IPS-NIHi11 (cell line): ENCODE measurements around the gene DGKD.

Experiments
- DNase-seq: peaks from one replicate; pipeline ENCODE4 v3.0.0; 2012; ENCODE audit warnings: mixed read lengths, low spot score

Gene DGKD

GRCh38 chr2:233460726-233461441 is 106.6 kb downstream of the DGKD start:
- no peak for DNase-seq

DNA sequence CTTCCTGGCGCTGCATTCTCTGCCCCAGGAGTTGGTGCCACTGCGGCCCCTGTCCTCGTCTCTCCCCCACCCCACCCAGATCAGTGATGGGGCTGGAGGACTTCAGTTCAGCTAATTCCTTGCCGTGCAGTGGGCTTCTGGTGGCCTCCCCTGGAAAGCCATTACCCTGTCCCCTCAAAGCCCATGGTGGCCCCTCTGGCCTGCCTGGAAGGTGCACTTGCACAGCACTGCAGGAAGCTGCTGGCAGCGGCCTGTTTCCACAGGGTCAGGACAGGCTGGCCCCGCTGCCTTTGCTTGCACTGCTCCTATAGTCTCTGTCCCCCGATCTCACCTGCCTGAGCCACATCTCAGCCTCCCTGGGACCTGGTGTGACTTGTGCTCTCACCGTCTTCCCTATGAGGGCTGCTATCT is 107.2 kb downstream of the DGKD start:
- no peak for DNase-seq

DNA sequence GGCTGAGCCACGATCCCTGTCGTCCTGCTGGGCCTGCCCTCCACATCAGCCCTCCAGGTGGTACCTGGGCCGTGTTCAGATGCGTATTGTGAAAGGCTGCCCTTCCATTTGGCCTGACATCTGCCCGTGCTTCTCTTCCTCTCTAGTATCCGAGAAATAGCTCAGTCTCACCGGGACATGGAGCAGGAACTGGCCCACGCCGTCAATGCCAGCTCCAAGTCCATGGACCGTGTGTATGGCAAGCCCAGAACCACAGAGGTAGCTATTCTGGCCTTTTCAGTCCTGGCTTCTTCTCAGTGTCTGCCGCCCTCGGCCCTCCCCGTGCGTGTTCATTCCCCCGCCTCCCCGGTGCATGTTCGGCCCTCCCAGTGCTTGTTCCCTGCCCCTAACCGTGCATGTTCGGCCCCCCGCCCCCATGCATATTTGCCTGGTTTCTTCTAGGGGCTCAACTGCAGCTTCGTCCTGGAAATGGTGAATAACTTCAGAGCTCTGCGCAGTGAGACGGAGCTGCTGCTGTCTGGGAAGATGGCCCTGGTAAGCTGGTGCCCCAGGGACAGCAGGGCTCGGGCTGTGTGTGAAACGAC is 108.0 kb downstream of the DGKD start:
- no peak for DNase-seq

DNA sequence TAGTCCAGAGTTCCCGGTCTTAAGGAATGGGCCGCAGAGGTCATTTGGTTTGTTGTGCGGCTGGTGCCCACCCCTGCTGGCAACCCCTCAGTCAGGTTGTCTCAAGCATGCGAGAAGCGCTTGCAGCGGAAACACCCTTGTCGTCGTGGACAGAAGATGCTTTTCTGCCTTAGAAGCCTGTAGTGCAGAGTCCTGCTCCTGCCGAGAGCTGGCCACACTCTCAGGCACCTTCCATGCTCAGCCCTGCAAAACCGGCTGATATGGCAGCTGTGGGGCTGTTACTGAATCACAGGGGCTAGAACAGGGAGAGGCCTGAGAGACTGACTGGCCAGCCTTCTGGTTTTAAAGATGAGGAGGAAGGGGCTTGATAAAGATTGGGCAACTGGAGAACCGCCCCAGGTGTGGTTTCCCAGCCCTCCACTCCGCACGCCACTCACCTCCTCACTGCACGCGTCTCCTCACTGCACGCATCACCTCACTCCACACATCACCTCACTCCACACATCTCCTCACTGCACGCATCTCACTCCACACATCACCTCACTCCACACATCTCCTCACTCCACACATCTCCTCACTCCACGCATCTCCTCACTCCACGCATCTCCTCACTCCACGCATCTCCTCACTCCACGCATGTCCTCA is 108.7 kb downstream of the DGKD start:
- DNase-seq, result no peak

DNA sequence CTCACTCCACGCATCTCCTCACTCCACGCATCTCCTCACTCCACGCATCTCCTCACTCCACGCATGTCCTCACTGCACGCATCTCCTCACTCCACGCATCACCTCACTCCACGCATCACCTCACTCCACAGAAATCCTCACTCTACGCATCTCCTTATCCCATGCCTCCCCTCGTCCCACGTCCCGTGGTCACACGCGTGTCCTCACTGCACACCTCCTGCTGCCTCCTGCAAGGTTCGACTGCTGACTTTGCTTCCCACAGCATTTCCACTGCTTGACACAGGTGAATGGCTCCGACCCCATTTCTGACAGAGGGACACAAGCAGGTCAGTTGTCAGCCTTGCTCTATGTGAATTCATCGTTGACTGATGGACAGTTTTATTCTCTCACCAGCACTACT is 109.3 kb downstream of the DGKD start:
- no peak for DNase-seq

- no peak for DNase-seq
These were observed 109.8 kb downstream of the DGKD start for GRCh38 chr2:233464056-233464455.

DNA sequence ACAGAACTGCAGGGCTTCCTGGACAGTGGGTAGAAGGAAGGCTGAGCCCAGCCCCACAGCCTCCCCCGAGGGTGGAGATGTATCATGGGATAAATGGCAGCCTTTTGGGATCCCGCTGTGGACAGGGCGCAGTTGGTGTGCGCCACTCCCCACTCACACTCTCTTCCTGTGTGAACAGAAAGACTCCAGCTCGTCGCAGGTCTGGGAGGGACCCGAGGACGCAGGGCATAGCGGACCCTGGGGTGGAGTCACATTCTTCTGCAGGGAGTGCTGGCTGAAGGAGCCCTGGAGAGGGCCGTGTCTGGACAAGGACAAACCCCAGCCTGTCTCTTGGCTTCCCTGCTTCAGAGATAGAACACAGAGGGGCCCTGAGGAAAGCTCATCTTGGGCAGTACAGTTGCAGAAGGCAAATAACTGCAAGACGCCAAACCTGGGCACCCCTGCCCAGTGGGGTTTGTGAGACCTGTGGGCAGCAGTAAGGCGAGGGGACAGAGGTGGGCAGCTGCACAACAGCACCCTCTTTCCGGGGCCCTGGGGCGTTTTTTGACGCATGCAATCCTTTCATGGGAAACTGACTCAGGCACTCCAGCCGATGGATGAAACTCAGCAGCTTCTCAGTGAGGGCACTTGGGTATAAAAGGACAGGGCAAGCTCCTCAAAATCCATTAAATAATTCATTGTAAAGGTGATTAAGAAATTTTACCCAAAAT is 110.4 kb downstream of the DGKD start:
- no peak for DNase-seq

- no peak for DNase-seq
These were observed 112.8 kb downstream of the DGKD start for GRCh38 chr2:233466991-233467603.

DNA sequence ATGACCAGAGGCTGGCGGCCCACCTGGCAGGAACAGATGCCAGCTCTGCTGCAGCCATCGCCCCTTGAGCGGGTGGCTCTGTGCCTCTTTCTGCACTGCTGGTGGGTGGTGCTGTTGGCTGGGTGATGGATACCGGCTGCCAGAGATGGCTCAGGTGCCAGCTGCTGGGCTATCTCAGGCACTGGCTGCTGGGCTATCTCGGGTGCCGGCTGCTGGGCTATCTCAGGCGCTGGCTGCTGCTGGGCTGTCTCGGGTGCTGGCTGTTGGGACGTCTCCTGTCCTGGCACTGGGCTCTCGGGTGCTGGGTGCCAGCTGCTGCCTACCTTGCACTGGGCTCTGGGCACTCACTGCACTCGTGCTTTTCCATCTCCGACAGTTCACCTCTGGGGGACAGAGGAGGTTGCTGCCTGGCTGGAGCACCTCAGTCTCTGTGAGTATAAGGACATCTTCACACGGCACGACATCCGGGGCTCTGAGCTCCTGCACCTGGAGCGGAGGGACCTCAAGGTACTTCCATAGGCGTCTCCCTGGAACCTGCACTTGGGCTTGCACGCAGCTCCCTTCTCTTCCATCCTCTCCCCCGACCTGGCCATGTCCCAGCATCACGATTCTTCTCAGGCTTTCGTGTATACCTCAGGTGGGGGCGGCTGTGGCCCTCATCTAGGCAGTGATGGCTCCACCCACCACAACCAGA is 113.9 kb downstream of the DGKD start:
- no peak for DNase-seq

DNA sequence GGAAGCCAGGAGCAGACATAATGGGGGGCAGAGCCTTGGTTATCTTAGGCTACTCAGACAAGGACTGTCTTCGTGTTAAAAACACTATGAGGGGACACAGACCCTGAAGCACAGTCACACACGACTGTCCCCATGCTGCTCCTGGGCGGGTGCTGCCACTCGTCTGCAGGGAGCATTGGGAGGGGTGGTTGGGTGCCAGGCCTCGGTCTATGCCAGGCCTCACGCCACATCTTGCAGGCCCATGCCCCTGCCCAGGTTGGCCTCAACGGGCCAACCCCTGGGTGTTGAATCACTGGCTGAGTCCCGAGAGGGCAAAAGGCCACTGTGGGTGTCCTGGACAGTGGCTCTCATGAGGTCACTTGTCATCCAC is 114.4 kb downstream of the DGKD start:
- no peak for DNase-seq

DNA sequence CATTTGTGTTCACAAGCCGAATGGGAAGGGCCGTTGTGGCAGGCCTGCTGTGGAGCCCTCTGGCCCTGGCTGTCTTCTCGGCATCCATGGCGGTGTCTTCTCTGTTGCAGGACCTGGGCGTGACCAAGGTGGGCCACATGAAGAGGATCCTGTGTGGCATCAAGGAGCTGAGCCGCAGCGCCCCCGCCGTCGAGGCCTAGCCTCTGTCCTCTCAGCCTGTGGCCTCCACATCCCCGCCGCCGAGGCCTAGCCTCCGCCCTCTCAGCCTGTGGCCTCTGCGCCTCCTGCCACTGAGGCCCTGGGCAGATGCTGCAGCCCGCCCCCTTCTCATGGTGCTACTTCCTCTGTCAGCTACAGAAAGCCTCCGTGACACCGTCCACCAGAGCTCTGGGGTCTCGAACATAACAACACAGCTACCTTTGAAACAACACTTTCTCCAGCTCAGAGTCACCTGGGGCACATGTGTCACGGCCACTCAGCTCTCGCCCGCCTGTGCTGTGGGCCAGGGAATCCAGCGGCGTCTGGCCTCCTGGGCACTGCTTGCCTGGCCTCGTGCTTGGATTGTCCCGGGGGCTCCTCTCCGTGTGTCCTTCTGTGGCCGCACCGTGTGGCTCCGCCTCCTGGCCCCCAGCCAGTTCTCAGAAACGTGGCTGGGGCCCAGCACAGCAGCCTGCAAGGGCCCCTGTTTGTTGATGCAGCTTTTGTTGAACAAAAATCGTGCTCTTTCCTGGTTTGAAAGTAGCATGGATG is 115.1 kb downstream of the DGKD start:
- DNase-seq, result no peak

- no peak for DNase-seq
These were observed 115.9 kb downstream of the DGKD start for GRCh38 chr2:233470011-233470687.

DNA sequence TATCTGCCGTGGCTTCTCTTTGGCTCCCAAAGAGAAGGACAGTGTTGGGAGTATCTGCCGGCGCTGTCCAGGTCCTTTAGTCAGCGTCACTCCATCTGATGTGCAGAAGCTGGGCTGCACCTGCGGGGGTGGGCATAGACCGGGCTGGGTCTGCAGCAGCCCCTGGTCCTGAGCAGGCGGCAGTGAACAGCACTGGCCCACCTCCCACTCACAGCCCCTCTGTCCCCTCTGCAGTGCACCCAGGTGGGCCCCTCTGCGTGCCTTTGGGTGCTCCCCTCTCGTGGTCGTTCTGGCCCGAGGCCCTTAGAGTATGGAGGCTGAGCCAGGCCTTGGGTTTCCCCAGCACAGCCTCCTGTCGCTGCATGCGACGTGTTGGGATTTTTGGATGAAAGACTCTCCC is 116.5 kb downstream of the DGKD start:
- no peak for DNase-seq

DNA sequence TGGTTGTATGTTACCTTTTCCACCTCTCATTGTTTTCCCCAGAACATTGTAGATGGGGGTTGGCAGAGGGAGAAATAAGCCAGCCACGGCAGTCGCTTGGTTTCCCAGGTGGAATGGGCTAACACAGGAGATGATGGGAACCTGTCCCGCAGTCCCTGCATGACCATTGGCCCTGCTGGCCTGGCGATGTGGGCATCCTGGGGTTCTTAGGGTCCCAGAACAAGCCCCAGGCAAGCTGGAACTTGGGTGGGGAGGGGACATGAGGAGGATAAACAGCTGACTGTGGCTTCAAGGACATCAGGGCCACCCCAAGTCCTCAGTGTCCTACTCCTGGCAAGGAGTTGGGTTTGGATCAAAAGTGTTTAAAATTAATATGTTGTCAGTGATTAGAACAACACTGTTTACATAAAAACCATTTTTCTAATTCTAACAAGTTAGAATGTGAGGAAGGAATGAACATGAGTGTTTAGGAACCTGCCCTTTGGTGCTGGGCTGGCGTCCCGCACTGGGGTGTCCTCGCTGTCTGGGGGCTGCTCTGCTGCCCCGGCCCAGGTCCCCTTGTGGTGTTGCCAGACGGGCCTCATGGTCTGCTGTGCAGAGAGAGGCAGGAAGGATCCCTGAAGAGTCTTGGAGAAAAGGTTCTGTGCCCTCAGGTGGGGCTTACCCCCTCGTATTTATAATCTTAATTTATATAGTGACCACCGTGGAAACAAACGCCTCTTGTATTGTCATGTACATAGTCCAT is 117.2 kb downstream of the DGKD start:
- no peak for DNase-seq

GRCh38 chr2:233473386-233473791 is 119.1 kb downstream of the DGKD start:
- DNase-seq, result no peak

DNA sequence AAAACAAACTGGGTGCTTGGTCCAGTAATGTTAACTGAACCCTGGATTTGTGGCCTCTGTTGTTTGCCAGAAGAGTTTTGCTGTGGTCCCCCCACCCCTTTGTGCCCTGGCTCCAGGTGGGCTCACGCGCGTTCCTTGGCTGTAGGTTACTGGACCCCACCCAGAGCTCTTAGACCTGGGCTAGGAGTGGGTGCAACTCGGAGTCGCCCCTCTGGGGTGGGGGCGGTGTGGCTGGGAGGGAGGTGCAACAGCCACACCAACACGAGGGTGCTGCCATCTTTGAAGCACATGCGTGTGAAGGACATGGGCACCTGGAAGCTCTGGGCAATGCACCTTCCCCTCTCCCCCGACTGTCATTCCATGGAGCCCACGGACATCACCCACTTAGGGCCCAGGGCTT is 119.6 kb downstream of the DGKD start:
- no peak for DNase-seq

GRCh38 chr2:233474308-233475160 is 120.2 kb downstream of the DGKD start:
- DNase-seq, result peak; percentile 50

GRCh38 chr2:233476063-233476410 is 121.7 kb downstream of the DGKD start:
- no peak for DNase-seq
